Liver (tissue), 9 donors: Measurements from ENCODE around the gene SCARB1. TPM values are rescaled to one million over a fixed set of nuclear protein-coding genes. Genes with fewer than 3 reads are reported as not detected.

Experiments used
- DNase-seq: peaks from one replicate; pipeline ENCODE4 v3.0.0-alpha.2; 2017; ENCODE audit warnings: low spot score
- H3K27ac ChIP-seq, 2 donors: one replicate each; pipeline ENCODE4 v1.7.0; 2013; ENCODE audit warnings: inconsistent platforms in 2 of 2, low read length in 2 of 2, control low read depth in 1 of 2, low read depth in 1 of 2, mild to moderate bottlenecking in 1 of 2
- H3K27me3 ChIP-seq, 4 donors: one replicate each; pipeline versions ENCODE4 v1.6.1 to v1.7.0; 2013; ENCODE audit warnings: low read length in 3 of 4, inconsistent platforms in 1 of 4, mild to moderate bottlenecking in 1 of 4, moderate library complexity in 1 of 4; ENCODE audit not compliant: control insufficient read depth in 4 of 4, insufficient read depth in 4 of 4
- H3K36me3 ChIP-seq, 4 donors: one replicate each; pipeline versions ENCODE4 v1.6.1 to v1.7.0; 2013; ENCODE audit warnings: low read length in 3 of 4, mild to moderate bottlenecking in 3 of 4, low read depth in 1 of 4, moderate library complexity in 1 of 4; ENCODE audit not compliant: control insufficient read depth in 4 of 4, insufficient read depth in 3 of 4
- H3K4me1 ChIP-seq, 4 donors: one replicate each; pipeline versions ENCODE4 v1.6.1 to v1.7.0; 2013; ENCODE audit warnings: low read length in 3 of 4, mild to moderate bottlenecking in 3 of 4, moderate library complexity in 1 of 4; ENCODE audit not compliant: control insufficient read depth in 4 of 4, insufficient read depth in 4 of 4
- H3K4me3 ChIP-seq, 3 donors: one replicate each; pipeline versions ENCODE4 v1.6.1 to v1.7.0; 2013; ENCODE audit warnings: low read length in 3 of 3, control low read depth in 1 of 3, low read depth in 1 of 3, mild to moderate bottlenecking in 1 of 3
- H3K9ac ChIP-seq, 2 donors: one replicate each; pipeline ENCODE4 v1.7.0; 2013; ENCODE audit warnings: low read length in 2 of 2, mild to moderate bottlenecking in 2 of 2, moderate library complexity in 2 of 2, control low read depth in 1 of 2, low read depth in 1 of 2
- H3K9me3 ChIP-seq, 4 donors: one replicate each; pipeline versions ENCODE4 v1.6.1 to v1.7.0; 2013; ENCODE audit warnings: low read length in 3 of 4; ENCODE audit not compliant: control insufficient read depth in 4 of 4
- ATF3 ChIP-seq: IDR thresholded peaks from 2 replicates; pipeline ENCODE4 v1.6.1; 2016; ENCODE audit warnings: antibody characterized with exemption
- EGR1 ChIP-seq, 2 donors: IDR thresholded peaks; 2 replicates each; pipeline ENCODE4 v1.6.1; 2016 to 2018; ENCODE audit warnings: antibody characterized with exemption in 2 of 2, low read depth in 2 of 2
- FOXA1 ChIP-seq: IDR thresholded peaks from 2 replicates; pipeline ENCODE4 v1.6.1; 2016; ENCODE audit warnings: antibody characterized with exemption
- FOXA2 ChIP-seq: IDR thresholded peaks from 2 replicates; pipeline ENCODE4 v1.6.1; 2016; ENCODE audit warnings: antibody characterized with exemption
- GABPA ChIP-seq, 2 donors: IDR thresholded peaks in 1 of 2; conservative IDR thresholded peaks in 1 of 2; 2 replicates each; pipeline ENCODE4 v1.6.1; 2016; ENCODE audit warnings: antibody characterized with exemption in 2 of 2, mild to moderate bottlenecking in 1 of 2, moderate library complexity in 1 of 2
- HNF4A ChIP-seq, 2 donors: conservative IDR thresholded peaks; 2 replicates each; pipeline ENCODE4 v1.6.1; 2016; ENCODE audit warnings: antibody characterized with exemption in 2 of 2, mild to moderate bottlenecking in 2 of 2
- HNF4G ChIP-seq: IDR thresholded peaks from 2 replicates; pipeline ENCODE4 v1.6.1; 2016; ENCODE audit warnings: antibody characterized with exemption
- JUND ChIP-seq, 2 donors: IDR thresholded peaks; 2 replicates each; pipeline ENCODE4 v1.6.1; 2016; ENCODE audit warnings: antibody characterized with exemption in 2 of 2
- MAX ChIP-seq: IDR thresholded peaks from 2 replicates; pipeline ENCODE4 v1.6.1; 2016; ENCODE audit warnings: antibody characterized with exemption
- NR2F2 ChIP-seq: IDR thresholded peaks from 2 replicates; pipeline ENCODE4 v1.6.1; 2016; ENCODE audit warnings: antibody characterized with exemption
- RAD21 ChIP-seq, 2 donors: IDR thresholded peaks; 2 replicates each; pipeline ENCODE4 v1.6.1; 2016; ENCODE audit warnings: antibody characterized with exemption in 2 of 2, mild to moderate bottlenecking in 2 of 2
- REST ChIP-seq: IDR thresholded peaks from 2 replicates; pipeline ENCODE4 v1.6.1; 2016; ENCODE audit warnings: antibody characterized with exemption, mild to moderate bottlenecking
- RXRA ChIP-seq, 2 donors: IDR thresholded peaks; 2 replicates each; pipeline ENCODE4 v1.6.1; 2017 to 2018; ENCODE audit warnings: antibody characterized with exemption in 2 of 2, mild to moderate bottlenecking in 1 of 2
- SP1 ChIP-seq: IDR thresholded peaks from 2 replicates; pipeline ENCODE4 v1.6.1; 2018; ENCODE audit warnings: antibody characterized with exemption, mild to moderate bottlenecking
- TAF1 ChIP-seq: conservative IDR thresholded peaks from 2 replicates; pipeline ENCODE4 v1.6.1; 2016; ENCODE audit warnings: antibody characterized with exemption, mild to moderate bottlenecking
- YY1 ChIP-seq: IDR thresholded peaks from 2 replicates; pipeline ENCODE4 v1.6.1; 2016; ENCODE audit warnings: antibody characterized with exemption, mild to moderate bottlenecking
- ZBTB33 ChIP-seq: IDR thresholded peaks from 2 replicates; pipeline ENCODE4 v1.6.1; 2016; ENCODE audit warnings: antibody characterized with exemption
- WGBS: extraction: QIAGEN DNeasy Blood & Tissue Kit; methylation state at CpG from one replicate; pipeline ENCODE4 v1.1.7; 2013; 5-methylcytosine and 5-hydroxymethylcytosine counted together
- polyA plus RNA-seq, 2 donors: library from polyadenylated mRNA; stranded (reverse) in 1 of 2; unstranded in 1 of 2; fragments of 200-250 nt in 1 of 2; fragments of >200 nt in 1 of 2; fragmentation: Nextera tagmentation in 1 of 2; extraction: Ambion mirVana in 1 of 2; gene quantifications; one replicate each; pipeline versions ENCODE4 v1.2.1 to v1.2.3, GENCODE V29; 2013 to 2015
- total RNA-seq, 2 donors: library from RNA; depleted of rRNA; stranded (reverse); fragments of >200 nt; gene quantifications; one replicate each; pipeline ENCODE4 v1.2.3, GENCODE V29; 2014
- TF ChIP-seq, protein P1 (sequence below): fragments of 150-350 bp; IDR thresholded peaks from 2 replicates; pipeline ENCODE4 v1.5.1; 2017; ENCODE audit warnings: improper control_type of control experiment, low read depth, low read length; ENCODE audit not compliant: missing input control
- donor health status: healthy.
- donor health status: healthy.
- donor health status: healthy.
- donor health status: healthy.
- donor health status: healthy.

The SCARB1 gene
- total and polyA plus RNA-seq, 4 donors = 85.3 to 289 (median 141) TPM

GRCh38 chr12:124837249-124837897 lies 26.3 kb downstream of the SCARB1 start:
- H3K9ac ChIP-seq = no peak overlapping the region
- no peak for DNase-seq
- 86% methylated on average over 4 of the region's 4 CpGs for WGBS
- H3K27ac ChIP-seq = peak overlapping the region; percentile 83 to 94
- peaks cover 20 to 34% (median 28%) of the 10 kb centered on the region in 4 donors for H3K4me1 ChIP-seq
- no peaks in the 10 kb centered on the region for H3K27me3 ChIP-seq
- TF ChIP-seq ATF3 (no peak), NR2F2 (no peak), HNF4A (conservative IDR thresholded peaks at IDR 0.05) (no peak), SP1 (no peak), JUND (IDR thresholded peaks at IDR 0.05) (no peak), YY1 (no peak), GABPA (IDR thresholded peaks at IDR 0.05 in 1 of 2, conservative IDR thresholded peaks at IDR 0.05 in 1 of 2) (no peak), TAF1 (no peak), FOXA1 (no peak), FOXA2 (no peak), RAD21 (IDR thresholded peaks at IDR 0.05) (no peak), ZBTB33 (no peak), HNF4G (no peak), RXRA (IDR thresholded peaks at IDR 0.05) (no peak), EGR1 (IDR thresholded peaks at IDR 0.05; ENCODE audit: low read depth in 2 of 2) (no peak), REST (no peak), MAX (no peak)
- TF ChIP-seq, protein P1, sequence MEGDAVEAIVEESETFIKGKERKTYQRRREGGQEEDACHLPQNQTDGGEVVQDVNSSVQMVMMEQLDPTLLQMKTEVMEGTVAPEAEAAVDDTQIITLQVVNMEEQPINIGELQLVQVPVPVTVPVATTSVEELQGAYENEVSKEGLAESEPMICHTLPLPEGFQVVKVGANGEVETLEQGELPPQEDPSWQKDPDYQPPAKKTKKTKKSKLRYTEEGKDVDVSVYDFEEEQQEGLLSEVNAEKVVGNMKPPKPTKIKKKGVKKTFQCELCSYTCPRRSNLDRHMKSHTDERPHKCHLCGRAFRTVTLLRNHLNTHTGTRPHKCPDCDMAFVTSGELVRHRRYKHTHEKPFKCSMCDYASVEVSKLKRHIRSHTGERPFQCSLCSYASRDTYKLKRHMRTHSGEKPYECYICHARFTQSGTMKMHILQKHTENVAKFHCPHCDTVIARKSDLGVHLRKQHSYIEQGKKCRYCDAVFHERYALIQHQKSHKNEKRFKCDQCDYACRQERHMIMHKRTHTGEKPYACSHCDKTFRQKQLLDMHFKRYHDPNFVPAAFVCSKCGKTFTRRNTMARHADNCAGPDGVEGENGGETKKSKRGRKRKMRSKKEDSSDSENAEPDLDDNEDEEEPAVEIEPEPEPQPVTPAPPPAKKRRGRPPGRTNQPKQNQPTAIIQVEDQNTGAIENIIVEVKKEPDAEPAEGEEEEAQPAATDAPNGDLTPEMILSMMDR = no peak
- H3K9me3 ChIP-seq = no peaks in the 10 kb centered on the region
- no peaks in the 10 kb centered on the region for H3K36me3 ChIP-seq
- H3K4me3 ChIP-seq = no peak overlapping the region
